Gastroesophageal sphincter (tissue), 4 donors: ENCODE measurements around the gene TIGD2. TPM values are rescaled to one million over a fixed set of nuclear protein-coding genes. Genes with fewer than 3 reads are reported as not detected.

ENCODE experiments used
- ATAC-seq: fragments of 150-250 bp; one replicate; pipeline ENCODE4 v1.9.1; 2016; ENCODE audit warnings: mild to moderate bottlenecking, moderate library complexity
- H3K27ac ChIP-seq, 4 donors: fragments of 200-600 bp; sonication (generic) in 3 of 4; 1 replicate in 3 of 4; 2 replicates in 1 of 4; pipeline ENCODE4 v1.5.1; 2016 to 2019
- H3K27me3 ChIP-seq: fragments of 200-600 bp; sonication (generic); one replicate; pipeline ENCODE4 v1.5.1; 2019
- H3K36me3 ChIP-seq, 2 donors: fragments of 200-600 bp; sonication (generic); one replicate each; pipeline ENCODE4 v1.5.1; 2019; ENCODE audit warnings: control low read depth in 1 of 2
- H3K4me1 ChIP-seq, 3 donors: fragments of 200-600 bp; sonication (generic); 1 replicate in 2 of 3; 2 replicates in 1 of 3; pipeline ENCODE4 v1.5.1; 2016 to 2019; ENCODE audit warnings: control low read depth in 2 of 3
- H3K4me3 ChIP-seq, 2 donors: fragments of 200-600 bp; sonication (generic); one replicate each; pipeline ENCODE4 v1.5.1; 2019; ENCODE audit warnings: mild to moderate bottlenecking in 1 of 2, moderate library complexity in 1 of 2
- H3K9me3 ChIP-seq, 3 donors: fragments of 200-600 bp; sonication (generic); one replicate each; pipeline ENCODE4 v1.5.1; 2017 to 2019; ENCODE audit warnings: control low read depth in 2 of 3
- CTCF ChIP-seq, 4 experiments: fragments of 200-600 bp in 2 of 4; fragments of 450-650 bp in 2 of 4; sonication (generic) in 1 of 4; IDR thresholded peaks; one replicate each; pipeline ENCODE4 v1.5.1; 2017 to 2019; ENCODE audit warnings: antibody characterized with exemption in 4 of 4, mild to moderate bottlenecking in 2 of 4, moderate library complexity in 2 of 4
- EP300 ChIP-seq: sonication (generic); formaldehyde crosslinking; IDR thresholded peaks from one replicate; pipeline ENCODE4 v1.6.1; 2017; ENCODE audit warnings: antibody characterized with exemption, mild to moderate bottlenecking
- POLR2A ChIP-seq, 2 donors: fragments of 450-650 bp; IDR thresholded peaks; one replicate each; pipeline ENCODE4 v1.6.1; 2017; ENCODE audit warnings: antibody characterized with exemption in 2 of 2, mild to moderate bottlenecking in 2 of 2, moderate library complexity in 1 of 2
- POLR2AphosphoS5 ChIP-seq: sonication (generic); formaldehyde crosslinking; IDR thresholded peaks from one replicate; pipeline ENCODE4 v1.6.1; 2017; ENCODE audit warnings: antibody characterized with exemption
- WGBS, 2 donors: methylation state at CpG; one replicate each; pipeline ENCODE4 v1.1.5; 2018; ENCODE audit warnings: low coverage in 1 of 2; 5-methylcytosine and 5-hydroxymethylcytosine counted together
- total RNA-seq, 4 donors: library from RNA; depleted of rRNA; stranded (reverse); fragments of >200 nt; gene quantifications; one replicate each; pipeline ENCODE4 v1.1.0, GENCODE V29; 2016

TIGD2 gene
- total RNA-seq, 4 donors from 2014 or later: 1.2 to 4.5 (median 2.9) TPM

GRCh38 chr4:89158884-89159503 lies 47.7 kb downstream of the TIGD2 start:
- Histone ChIP-seq H3K27me3 (no peaks in the 10 kb centered on the region), H3K36me3 (no peaks in the 10 kb centered on the region), H3K9me3 (no peaks in the 10 kb centered on the region), H3K4me3 (no peak overlapping the region), H3K4me1 (no peaks in the 10 kb centered on the region), H3K27ac (no peak overlapping the region)
- 0 to 4% methylated on average over 2 of the region's 2 CpGs for WGBS, 2 donors
- peak; percentile 34 for ATAC-seq
- no peak for TF ChIP-seq EP300
- TF ChIP-seq CTCF (IDR thresholded peaks at IDR 0.05): peak; percentile 52 to 71 (median 68)

GRCh38 chr4:89160806-89161205 lies 49.5 kb downstream of the TIGD2 start:
- Histone ChIP-seq H3K36me3 (no peaks in the 10 kb centered on the region), H3K27me3 (no peaks in the 10 kb centered on the region), H3K4me1 (no peaks in the 10 kb centered on the region), H3K27ac (no peak overlapping the region), H3K4me3 (no peak overlapping the region), H3K9me3 (no peaks in the 10 kb centered on the region)
- TF ChIP-seq POLR2A (IDR thresholded peaks at IDR 0.05): no peak
- TF ChIP-seq POLR2AphosphoS5: no peak
- TF ChIP-seq EP300: no peak
- TF ChIP-seq CTCF (IDR thresholded peaks at IDR 0.05): no peak
- no peak for ATAC-seq
- 78 to 84% methylated on average over 2 of the region's 2 CpGs for WGBS, 2 donors

- no peak overlapping the region for H3K27ac ChIP-seq
- no peak overlapping the region for H3K4me3 ChIP-seq
- H3K36me3 ChIP-seq: no peaks in the 10 kb centered on the region
- no peak for TF ChIP-seq EP300
- TF ChIP-seq POLR2A (IDR thresholded peaks at IDR 0.05): no peak
- no peak for TF ChIP-seq POLR2AphosphoS5
- no peak for TF ChIP-seq CTCF (IDR thresholded peaks at IDR 0.05)
- H3K4me1 ChIP-seq: no peaks in the 10 kb centered on the region
- 83% methylated on average over 2 of the region's 2 CpGs; no CpG with 5 or more reads in 1 of the 2 donors for WGBS, 2 donors
- H3K9me3 ChIP-seq: no peaks in the 10 kb centered on the region
- no peaks in the 10 kb centered on the region for H3K27me3 ChIP-seq
- ATAC-seq: no peak
Observed at GRCh38 chr4:89161841-89162240, 50.5 kb downstream of the TIGD2 start.

GRCh38 chr4:89162496-89162895 lies 51.2 kb downstream of the TIGD2 start:
- ATAC-seq: no peak
- Histone ChIP-seq H3K27me3 (no peaks in the 10 kb centered on the region), H3K9me3 (no peaks in the 10 kb centered on the region), H3K4me3 (no peak overlapping the region), H3K36me3 (no peaks in the 10 kb centered on the region), H3K4me1 (no peaks in the 10 kb centered on the region), H3K27ac (no peak overlapping the region)
- WGBS, 2 donors: 72 to 100% methylated on average over 2 to 3 of the region's 3 CpGs
- no peak for TF ChIP-seq POLR2A (IDR thresholded peaks at IDR 0.05)
- no peak for TF ChIP-seq CTCF (IDR thresholded peaks at IDR 0.05)
- no peak for TF ChIP-seq EP300
- no peak for TF ChIP-seq POLR2AphosphoS5

- H3K4me1 ChIP-seq: no peaks in the 10 kb centered on the region
Observed at GRCh38 chr4:89162987-89163386, 51.7 kb downstream of the TIGD2 start.

More at GRCh38 chr4:89162987-89163386, 51.7 kb downstream of the TIGD2 start:
- Histone ChIP-seq H3K27me3 (no peaks in the 10 kb centered on the region), H3K36me3 (no peaks in the 10 kb centered on the region), H3K27ac (no peak overlapping the region), H3K9me3 (no peaks in the 10 kb centered on the region), H3K4me3 (no peak overlapping the region)
- TF ChIP-seq CTCF (IDR thresholded peaks at IDR 0.05): no peak
- TF ChIP-seq POLR2AphosphoS5: no peak
- TF ChIP-seq EP300: no peak
- 90 to 96% methylated on average over 3 to 4 of the region's 4 CpGs for WGBS, 2 donors
- no peak for ATAC-seq
